ENCODE results near the gene STK17B.

STK17B gene

GRCh38 chr2:196153480-196153879 is 17.9 kb downstream of the STK17B start:
- no peak for DNase-seq

- no peak for DNase-seq
Observed at GRCh38 chr2:196149948-196150347, 21.4 kb downstream of the STK17B start.

GRCh38 chr2:196148736-196149135 is 22.6 kb downstream of the STK17B start:
- DNase-seq = no peak

- no peak for DNase-seq
Observed at GRCh38 chr2:196145256-196145655, 26.1 kb downstream of the STK17B start.

- DNase-seq = no peak
Observed at GRCh38 chr2:196144513-196145126, 26.8 kb downstream of the STK17B start.

- DNase-seq = peak; percentile 35
Observed at GRCh38 chr2:196143730-196144131, 27.6 kb downstream of the STK17B start.

DNA sequence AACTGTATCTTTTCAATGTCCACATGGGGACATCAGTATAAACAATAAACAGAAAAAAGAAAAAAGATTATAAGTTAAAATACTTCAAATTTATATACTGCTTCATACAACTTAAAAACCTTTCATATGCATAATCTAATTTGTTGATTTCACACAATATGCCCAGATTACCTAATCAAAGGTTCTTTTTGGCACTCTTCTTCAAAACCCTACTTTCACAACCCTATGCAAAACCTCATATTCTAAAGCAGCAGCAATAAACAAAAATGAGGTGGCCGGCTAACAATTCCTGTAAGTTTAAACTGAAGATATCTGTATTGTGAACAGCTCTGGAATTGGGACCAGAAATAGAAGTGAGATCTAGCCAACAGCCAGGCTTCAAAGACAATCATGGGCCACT is 28.6 kb downstream of the STK17B start:
- DNase-seq = no peak

GRCh38 chr2:196140213-196140612 is 31.2 kb downstream of the STK17B start:
- no peak for DNase-seq

GRCh38 chr2:196137271-196137670 is 34.1 kb downstream of the STK17B start:
- DNase-seq = no peak

- no peak for DNase-seq
Observed at GRCh38 chr2:196136151-196136550, 35.2 kb downstream of the STK17B start.

GRCh38 chr2:196131949-196132925 is 39.1 kb downstream of the STK17B start:
- DNase-seq = peak; percentile 54

DNA sequence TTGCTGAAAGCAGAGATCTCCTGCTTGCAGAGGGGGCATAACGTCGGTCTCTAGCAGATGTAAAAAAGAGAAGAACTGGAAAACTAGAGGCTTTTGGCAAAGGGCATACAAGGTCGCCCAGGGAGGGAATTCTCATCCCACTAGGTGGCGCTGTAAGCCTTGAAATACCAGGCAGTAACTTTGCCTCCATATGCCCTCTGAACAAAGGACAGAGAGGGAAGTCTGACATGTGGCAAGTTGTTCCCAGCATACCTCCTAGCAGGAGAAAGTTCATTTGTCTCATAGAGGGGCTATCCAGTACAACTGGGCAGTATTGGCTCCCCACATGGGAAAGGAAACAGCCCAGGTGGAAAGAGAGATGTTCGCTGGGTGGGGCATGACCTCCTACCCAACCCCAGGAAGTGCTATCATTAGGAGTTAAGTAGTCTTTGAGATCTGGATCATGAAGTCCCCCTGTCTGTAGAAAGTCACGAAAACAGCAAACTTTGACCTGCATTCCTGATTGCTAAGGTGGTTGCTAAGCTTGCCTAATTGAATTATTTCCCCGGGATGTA is 39.9 kb downstream of the STK17B start:
- DNase-seq = peak; percentile 80

DNA sequence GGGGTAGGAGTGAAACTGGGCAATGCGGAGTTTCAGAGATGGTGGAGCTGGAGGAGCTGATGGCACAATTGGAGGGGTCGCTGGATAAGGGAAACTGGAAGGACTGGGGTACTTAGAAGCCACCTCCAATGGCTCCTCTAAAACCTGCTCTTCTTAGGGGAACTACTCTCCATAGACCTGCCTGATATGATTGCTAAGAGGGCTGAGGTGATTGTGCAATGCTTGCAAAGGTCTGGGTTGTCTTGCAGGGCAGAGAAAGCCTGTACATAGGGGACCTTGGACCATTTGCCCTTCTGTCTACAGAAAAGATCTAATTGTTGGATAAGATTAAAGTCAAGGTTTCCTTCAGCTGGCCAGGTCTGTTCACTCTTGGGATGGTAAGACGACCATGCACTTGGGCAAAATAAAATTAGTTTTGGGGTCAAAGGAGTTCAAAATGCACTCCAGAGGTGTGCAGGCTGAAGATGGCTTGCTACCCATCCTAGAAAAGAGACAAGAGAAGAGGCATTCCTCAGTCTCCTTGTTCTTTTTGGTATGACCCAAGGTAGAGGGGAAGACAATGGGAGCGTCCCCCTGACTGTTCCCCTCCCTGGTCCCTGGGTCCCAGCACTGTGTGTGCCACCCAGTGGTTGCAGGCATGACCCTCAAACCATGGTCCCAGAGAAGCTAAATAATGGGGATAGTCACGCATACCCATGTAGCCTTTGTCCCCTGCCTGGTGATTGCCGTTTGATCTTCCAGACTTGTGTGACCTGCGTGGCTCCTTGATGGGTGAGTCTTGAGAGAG is 41.1 kb downstream of the STK17B start:
- no peak for DNase-seq

GRCh38 chr2:196128749-196129148 is 42.6 kb downstream of the STK17B start:
- DNase-seq = no peak

DNA sequence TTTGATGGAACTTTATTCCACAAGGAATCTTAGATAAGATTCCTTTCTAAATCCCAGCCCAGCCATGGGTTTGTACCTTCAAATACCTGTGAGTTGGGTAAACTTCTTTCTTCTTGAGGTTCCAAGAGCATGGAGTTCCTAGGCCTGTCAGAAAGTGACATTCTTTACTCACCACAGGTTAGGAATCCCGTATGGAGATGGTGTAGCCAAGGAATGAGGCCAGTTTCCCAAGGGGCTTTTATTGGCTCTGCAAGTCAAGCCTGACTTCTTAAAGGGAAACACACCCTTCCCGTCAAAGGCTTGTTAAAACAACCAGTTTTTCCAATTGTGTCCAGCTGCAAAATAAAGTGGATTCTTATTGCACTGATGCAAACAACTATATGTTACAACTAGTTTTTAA is 45.8 kb downstream of the STK17B start:
- DNase-seq = no peak

DNA sequence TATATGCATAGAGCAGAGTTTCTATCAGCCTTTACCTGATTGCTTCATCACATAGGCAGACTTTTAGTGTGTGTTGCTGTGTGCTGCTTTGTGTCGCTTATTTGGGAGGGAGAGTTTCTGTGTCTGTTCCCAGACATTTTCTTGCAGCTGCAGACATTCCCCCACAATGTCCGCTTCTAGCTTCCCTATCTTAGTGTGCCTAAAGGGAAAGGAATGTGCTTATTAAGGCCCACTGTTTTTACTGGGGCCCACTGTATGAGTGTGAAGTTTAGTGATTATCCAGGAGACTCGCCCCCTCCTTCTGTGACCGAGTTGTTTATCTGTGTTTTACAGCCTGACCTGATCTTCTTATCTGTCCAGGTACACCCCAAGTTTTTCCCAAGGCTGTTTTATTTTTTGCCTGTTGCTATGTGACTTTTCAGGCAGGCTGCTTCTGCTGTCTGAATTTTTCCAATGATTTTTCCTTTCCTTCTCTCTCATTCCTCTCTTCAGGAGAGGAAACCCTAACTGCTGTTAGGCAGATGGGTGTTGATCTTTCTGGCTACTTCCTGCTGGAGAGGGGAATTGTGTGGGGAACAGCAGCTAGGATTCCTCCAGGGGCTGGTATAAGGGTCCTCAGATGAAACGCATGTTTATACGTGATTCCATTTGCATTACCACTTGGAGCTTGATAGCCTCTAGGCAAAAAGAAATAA is 47.6 kb downstream of the STK17B start:
- no peak for DNase-seq

GRCh38 chr2:196119926-196120325 is 51.5 kb downstream of the STK17B start:
- no peak for DNase-seq

DNA sequence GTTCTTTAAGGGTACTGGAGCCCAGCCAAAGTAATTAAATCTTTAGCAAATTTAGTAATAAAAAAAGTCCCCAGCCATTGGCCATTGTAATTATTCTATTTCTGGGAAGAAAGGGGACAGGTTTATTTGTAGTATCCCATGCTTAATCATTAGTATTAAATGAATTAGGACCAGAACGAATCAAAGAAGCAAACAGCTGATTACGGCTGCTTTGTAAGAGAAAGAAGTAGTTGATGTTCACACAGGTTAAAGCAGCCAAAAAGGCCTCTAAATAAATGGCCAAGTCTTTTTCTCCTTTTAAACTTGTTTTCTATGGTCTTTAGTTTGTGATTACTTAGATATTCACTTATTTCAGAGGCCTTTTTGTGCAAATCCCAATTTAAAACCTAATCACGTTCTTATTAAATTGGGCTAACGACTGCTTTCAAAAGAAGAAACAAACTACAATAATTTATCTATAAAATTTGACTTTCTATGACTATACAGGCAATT is 54.1 kb downstream of the STK17B start:
- no peak for DNase-seq

GRCh38 chr2:196113061-196113974 is 58.1 kb downstream of the STK17B start:
- no peak for DNase-seq

DNA sequence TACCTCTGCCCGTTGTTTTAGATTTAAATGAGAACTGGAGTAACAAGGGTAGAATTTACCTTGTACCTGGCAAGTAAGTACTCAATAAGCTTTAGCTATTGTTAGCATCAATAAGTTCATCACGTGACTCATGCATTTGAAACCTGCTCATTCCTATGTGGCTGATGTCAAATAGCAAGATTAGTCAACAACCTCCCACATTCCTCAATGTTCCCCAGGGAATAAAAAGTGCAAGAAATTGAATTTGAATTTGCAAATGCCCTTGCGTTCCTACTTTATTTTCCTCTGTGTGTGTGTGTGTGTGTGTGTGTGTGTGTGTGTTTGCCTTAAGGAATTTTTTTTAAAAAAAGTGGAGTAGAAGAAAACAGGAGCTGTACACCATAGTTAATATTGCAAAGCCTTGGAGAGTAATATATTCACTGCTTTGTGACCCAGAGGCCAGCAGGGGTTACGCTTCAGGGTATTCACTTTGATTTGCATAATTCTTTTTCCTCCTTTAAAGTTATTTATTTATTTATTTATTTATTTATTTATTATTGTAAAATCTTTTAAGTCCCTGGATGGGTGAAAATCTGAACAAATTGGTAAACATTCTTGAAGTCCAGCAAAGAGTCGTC is 58.9 kb downstream of the STK17B start:
- DNase-seq = no peak

DNA sequence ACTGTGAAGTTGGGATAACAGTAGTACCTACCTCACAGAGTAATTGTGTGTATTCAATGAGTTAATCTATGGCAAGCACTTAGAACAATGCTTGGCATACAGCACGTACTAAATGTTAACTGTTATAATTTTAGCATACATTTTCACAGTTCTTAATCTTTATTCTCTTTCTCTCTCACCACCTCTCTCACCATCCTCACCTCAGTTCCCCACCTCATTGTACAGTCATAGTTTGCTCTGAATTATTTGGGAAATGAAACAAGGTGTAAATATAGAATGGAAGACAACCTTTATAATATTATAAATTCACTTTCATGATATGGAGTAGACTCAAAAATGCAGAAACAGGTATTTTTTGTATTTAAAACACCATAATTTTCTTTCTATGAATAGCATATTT is 62.8 kb downstream of the STK17B start:
- DNase-seq = no peak
